ENCODE results near the gene VGLL2. TPM values are rescaled to one million over a fixed set of nuclear protein-coding genes. Genes with fewer than 3 reads are reported as not detected.

The VGLL2 gene
- total RNA-seq, 1 experiment from 2014 or later = not detected

DNA sequence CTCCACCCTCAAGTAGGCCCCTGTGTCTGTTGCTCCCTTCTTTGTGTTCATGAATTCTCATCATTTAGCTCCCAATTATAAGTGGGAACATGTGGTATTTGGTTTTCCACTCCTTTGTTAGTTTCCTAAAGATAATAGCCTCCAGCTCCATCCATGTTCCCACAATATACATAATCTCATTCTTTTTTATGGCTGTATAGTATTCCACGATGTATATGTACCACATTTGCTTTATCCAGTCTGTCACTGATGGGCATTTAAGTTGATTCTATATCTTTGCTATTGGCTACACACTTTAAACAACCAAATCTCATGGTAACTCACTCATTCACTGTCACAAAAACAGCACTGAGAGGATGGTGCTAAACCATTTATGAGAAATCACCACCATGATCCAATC lies 35.5 kb upstream of the VGLL2 start:
- no peak overlapping the region for H3K4me3 Mint-ChIP-seq
- peaks cover 9% of the 10 kb centered on the region for H3K9me3 Mint-ChIP-seq
- ChIA-PET CTCF (interaction anchor here (1.0 kb wide), 1 partner anchor 38 kb away, joined by 3 read pairs; no protein-coding TSS in a partner anchor), POLR2A (no interaction called here)
- H3K4me1 Mint-ChIP-seq = no peaks in the 10 kb centered on the region
- ATAC-seq = no peak
- H3K27me3 Mint-ChIP-seq (ENCODE audit: low read depth) = no peaks in the 10 kb centered on the region
- TF ChIP-seq, protein P1, sequence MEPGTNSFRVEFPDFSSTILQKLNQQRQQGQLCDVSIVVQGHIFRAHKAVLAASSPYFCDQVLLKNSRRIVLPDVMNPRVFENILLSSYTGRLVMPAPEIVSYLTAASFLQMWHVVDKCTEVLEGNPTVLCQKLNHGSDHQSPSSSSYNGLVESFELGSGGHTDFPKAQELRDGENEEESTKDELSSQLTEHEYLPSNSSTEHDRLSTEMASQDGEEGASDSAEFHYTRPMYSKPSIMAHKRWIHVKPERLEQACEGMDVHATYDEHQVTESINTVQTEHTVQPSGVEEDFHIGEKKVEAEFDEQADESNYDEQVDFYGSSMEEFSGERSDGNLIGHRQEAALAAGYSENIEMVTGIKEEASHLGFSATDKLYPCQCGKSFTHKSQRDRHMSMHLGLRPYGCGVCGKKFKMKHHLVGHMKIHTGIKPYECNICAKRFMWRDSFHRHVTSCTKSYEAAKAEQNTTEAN (CRISPR knock-in tag; IDR thresholded peaks at IDR 0.05) = no peak
- TF ChIP-seq, protein P2, sequence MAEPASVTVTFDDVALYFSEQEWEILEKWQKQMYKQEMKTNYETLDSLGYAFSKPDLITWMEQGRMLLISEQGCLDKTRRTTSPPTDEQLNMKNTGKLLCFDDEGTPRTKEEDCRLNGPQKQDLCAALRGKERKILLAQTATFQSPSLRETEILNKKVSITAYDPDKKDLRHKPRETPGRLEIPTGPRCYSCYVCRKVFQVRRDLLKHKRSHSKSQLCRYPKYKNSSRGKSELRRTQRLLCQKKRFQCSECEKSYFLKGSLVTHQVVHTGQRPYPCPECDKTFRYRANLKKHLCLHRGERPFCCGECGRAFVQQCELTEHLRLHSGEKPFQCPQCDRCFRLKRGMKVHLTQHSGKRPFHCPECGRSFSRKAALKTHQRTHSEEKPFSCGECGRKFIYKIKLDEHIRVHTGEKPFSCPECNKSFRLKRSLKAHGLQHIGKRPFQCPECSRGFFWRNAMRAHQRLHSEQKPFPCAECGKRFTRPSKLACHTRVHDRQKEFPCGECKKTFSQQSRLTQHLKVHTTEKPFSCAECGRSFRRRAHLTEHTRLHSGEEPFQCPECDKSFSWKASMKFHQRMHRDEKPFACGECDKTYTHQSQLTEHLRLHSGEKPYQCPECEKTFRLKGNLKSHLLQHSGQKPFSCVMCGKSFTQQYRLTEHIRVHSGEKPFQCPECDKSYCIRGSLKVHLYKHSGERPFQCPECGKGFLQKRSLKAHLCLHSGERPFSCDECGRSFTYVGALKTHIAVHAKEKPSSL (CRISPR knock-in tag; conservative IDR thresholded peaks at IDR 0.05) = no peak
- TF ChIP-seq GTF2I (CRISPR knock-in tag; conservative IDR thresholded peaks at IDR 0.05) (no peak), IRF2 (CRISPR knock-in tag; IDR thresholded peaks at IDR 0.05; ENCODE audit: borderline replicate concordance, low read depth) (no peak), JUN (CRISPR knock-in tag; IDR thresholded peaks at IDR 0.05) (no peak), PRRX2 (CRISPR knock-in tag; IDR thresholded peaks at IDR 0.05) (no peak), TEAD4 (CRISPR knock-in tag; IDR thresholded peaks at IDR 0.05) (no peak)
- DNase-seq (ENCODE audit: low spot score) = no peak
- H3K36me3 Mint-ChIP-seq = no peaks in the 10 kb centered on the region
- no peak overlapping the region for H3K27ac Mint-ChIP-seq

DNA sequence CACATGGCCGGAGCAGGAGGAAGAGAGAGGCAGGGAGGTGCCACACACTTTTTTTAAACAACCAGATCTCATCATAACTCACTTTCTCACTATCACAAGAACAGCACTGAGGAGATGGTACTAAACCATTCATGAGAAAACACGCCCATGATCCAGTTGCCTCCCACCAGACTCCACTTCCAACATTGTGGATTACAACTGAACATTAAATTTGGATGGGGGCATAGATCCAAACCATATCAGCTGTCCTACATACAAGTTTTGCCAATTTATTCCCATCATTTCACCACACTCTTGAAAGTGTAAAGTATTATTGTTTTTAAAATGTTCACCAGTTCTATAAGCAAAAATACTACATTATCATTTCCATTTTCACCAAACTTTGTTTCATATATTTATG lies 33.9 kb upstream of the VGLL2 start:
- POLR2A ChIA-PET = no interaction called here
- ATAC-seq (no peak), DNase-seq (ENCODE audit: low spot score) (no peak)
- H3K27me3 Mint-ChIP-seq (ENCODE audit: low read depth) = no peaks in the 10 kb centered on the region
- H3K4me1 Mint-ChIP-seq = no peaks in the 10 kb centered on the region
- no peaks in the 10 kb centered on the region for H3K36me3 Mint-ChIP-seq
- no peak overlapping the region for H3K27ac Mint-ChIP-seq
- TF ChIP-seq SOX15 (CRISPR knock-in tag; IDR thresholded peaks at IDR 0.05) (no peak), FOXJ3 (CRISPR knock-in tag; IDR thresholded peaks at IDR 0.05; ENCODE audit: borderline replicate concordance) (no peak), ZNF396 (CRISPR knock-in tag; IDR thresholded peaks at IDR 0.05; ENCODE audit: borderline replicate concordance) (no peak), MXD4 (CRISPR knock-in tag; IDR thresholded peaks at IDR 0.05; ENCODE audit: borderline replicate concordance) (no peak), RELA (CRISPR knock-in tag; IDR thresholded peaks at IDR 0.05; ENCODE audit: borderline replicate concordance) (no peak), ZNF138 (CRISPR knock-in tag; conservative IDR thresholded peaks at IDR 0.05) (no peak)
- TF ChIP-seq, protein P3, sequence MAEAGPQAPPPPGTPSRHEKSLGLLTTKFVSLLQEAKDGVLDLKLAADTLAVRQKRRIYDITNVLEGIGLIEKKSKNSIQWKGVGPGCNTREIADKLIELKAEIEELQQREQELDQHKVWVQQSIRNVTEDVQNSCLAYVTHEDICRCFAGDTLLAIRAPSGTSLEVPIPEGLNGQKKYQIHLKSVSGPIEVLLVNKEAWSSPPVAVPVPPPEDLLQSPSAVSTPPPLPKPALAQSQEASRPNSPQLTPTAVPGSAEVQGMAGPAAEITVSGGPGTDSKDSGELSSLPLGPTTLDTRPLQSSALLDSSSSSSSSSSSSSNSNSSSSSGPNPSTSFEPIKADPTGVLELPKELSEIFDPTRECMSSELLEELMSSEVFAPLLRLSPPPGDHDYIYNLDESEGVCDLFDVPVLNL (CRISPR knock-in tag; IDR thresholded peaks at IDR 0.05; ENCODE audit: borderline replicate concordance, low read depth) = no peak
- TF ChIP-seq, protein P4, sequence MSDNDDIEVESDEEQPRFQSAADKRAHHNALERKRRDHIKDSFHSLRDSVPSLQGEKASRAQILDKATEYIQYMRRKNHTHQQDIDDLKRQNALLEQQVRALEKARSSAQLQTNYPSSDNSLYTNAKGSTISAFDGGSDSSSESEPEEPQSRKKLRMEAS (CRISPR knock-in tag; IDR thresholded peaks at IDR 0.05) = no peak
- TF ChIP-seq, protein P5, sequence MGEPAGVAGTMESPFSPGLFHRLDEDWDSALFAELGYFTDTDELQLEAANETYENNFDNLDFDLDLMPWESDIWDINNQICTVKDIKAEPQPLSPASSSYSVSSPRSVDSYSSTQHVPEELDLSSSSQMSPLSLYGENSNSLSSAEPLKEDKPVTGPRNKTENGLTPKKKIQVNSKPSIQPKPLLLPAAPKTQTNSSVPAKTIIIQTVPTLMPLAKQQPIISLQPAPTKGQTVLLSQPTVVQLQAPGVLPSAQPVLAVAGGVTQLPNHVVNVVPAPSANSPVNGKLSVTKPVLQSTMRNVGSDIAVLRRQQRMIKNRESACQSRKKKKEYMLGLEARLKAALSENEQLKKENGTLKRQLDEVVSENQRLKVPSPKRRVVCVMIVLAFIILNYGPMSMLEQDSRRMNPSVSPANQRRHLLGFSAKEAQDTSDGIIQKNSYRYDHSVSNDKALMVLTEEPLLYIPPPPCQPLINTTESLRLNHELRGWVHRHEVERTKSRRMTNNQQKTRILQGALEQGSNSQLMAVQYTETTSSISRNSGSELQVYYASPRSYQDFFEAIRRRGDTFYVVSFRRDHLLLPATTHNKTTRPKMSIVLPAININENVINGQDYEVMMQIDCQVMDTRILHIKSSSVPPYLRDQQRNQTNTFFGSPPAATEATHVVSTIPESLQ (CRISPR knock-in tag; IDR thresholded peaks at IDR 0.05) = no peak
- TF ChIP-seq, protein P6, sequence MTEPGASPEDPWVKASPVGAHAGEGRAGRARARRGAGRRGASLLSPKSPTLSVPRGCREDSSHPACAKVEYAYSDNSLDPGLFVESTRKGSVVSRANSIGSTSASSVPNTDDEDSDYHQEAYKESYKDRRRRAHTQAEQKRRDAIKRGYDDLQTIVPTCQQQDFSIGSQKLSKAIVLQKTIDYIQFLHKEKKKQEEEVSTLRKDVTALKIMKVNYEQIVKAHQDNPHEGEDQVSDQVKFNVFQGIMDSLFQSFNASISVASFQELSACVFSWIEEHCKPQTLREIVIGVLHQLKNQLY (CRISPR knock-in tag; IDR thresholded peaks at IDR 0.05) = no peak
- TF ChIP-seq, protein P7, sequence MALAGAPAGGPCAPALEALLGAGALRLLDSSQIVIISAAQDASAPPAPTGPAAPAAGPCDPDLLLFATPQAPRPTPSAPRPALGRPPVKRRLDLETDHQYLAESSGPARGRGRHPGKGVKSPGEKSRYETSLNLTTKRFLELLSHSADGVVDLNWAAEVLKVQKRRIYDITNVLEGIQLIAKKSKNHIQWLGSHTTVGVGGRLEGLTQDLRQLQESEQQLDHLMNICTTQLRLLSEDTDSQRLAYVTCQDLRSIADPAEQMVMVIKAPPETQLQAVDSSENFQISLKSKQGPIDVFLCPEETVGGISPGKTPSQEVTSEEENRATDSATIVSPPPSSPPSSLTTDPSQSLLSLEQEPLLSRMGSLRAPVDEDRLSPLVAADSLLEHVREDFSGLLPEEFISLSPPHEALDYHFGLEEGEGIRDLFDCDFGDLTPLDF (CRISPR knock-in tag; IDR thresholded peaks at IDR 0.05) = no peak
- H3K9me3 Mint-ChIP-seq = peaks cover 9% of the 10 kb centered on the region
- CTCF ChIA-PET = no interaction called here
- H3K4me3 Mint-ChIP-seq = no peak overlapping the region

Data from WTC11 (cell line).